ENCODE data around the gene MCM10.

DNA sequence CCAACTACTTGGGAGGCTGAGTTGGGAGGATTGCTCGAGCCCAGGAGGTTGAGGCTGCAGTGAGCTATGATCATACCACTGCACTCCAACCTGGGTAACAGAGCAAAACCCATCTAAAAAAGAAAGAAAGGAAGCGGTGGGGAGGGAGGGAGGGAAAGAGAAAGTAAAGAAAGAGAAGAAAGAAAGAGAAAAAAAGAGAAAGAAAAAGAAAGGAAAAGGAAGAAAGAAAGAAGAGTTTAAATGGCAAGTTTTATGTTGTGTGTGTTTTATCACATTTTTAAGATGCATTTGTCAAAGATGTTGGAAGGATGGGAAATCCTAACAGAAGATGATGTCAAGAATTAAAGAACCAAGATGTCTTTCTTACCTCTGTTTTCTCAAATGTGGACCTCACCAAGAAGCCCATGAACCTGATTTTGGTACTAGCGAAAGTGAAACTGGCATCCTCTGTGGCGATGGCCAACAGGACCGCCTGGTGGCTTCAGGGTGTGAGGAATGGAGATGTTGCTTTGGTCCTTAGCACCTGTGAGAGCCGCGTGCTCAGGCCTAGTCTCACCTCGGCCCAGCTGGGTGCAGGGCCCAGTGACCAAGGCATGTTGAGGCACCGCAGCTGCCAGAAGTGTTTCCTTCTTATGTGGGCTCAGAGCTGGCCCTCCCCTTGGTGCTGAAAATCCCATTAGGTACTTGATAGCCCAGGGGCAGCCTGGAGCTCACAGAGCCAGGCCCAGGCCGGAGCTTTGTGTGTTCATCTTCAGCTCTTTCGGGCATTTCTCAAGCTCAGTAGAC is 63.0 kb downstream of the MCM10 start:
- TF ChIP-seq CTCF (IDR thresholded peaks at IDR 0.05): no peak
- no peak for TF ChIP-seq POLR2AphosphoS5 (IDR thresholded peaks at IDR 0.05; ENCODE audit: insufficient read depth in 1 of 2, low read depth in 1 of 2)

Measured in vagina (tissue), 2 donors.